NB4 (cell line): ENCODE data around the gene GPC1.

Source experiments
- CTCF ChIP-seq: IDR thresholded peaks from one replicate; pipeline ENCODE4 v1.5.1; 2012; ENCODE audit warnings: low read depth, low read length
- MAX ChIP-seq: IDR thresholded peaks from 2 replicates; pipeline ENCODE4 v1.6.1; 2011; ENCODE audit warnings: low read depth, low read length
- POLR2A ChIP-seq: IDR thresholded peaks from 2 replicates; pipeline ENCODE4 v1.6.1; 2011; ENCODE audit warnings: mild to moderate bottlenecking; ENCODE audit not compliant: insufficient read length; ENCODE audit errors: extremely low read depth

- TF ChIP-seq CTCF = no peak
- no peak for TF ChIP-seq POLR2A
- TF ChIP-seq MAX = no peak
These were observed 44.1 kb upstream of the GPC1 start for GRCh38 chr2:240391111-240392051.
